Measurements from ENCODE around the gene MFSD1.

GRCh38 chr3:158846803-158847451 is 45.1 kb downstream of the MFSD1 start:
- TF ChIP-seq, protein P1, sequence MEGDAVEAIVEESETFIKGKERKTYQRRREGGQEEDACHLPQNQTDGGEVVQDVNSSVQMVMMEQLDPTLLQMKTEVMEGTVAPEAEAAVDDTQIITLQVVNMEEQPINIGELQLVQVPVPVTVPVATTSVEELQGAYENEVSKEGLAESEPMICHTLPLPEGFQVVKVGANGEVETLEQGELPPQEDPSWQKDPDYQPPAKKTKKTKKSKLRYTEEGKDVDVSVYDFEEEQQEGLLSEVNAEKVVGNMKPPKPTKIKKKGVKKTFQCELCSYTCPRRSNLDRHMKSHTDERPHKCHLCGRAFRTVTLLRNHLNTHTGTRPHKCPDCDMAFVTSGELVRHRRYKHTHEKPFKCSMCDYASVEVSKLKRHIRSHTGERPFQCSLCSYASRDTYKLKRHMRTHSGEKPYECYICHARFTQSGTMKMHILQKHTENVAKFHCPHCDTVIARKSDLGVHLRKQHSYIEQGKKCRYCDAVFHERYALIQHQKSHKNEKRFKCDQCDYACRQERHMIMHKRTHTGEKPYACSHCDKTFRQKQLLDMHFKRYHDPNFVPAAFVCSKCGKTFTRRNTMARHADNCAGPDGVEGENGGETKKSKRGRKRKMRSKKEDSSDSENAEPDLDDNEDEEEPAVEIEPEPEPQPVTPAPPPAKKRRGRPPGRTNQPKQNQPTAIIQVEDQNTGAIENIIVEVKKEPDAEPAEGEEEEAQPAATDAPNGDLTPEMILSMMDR (IDR thresholded peaks at IDR 0.05), result no peak
- TF ChIP-seq EZH2 (IDR thresholded peaks at IDR 0.05; ENCODE audit: borderline replicate concordance, insufficient read depth, low read depth, low read length, poor library complexity, severe bottlenecking), result no peak
